HepG2 (cell line): Measurements from ENCODE around the gene HSPA1B. TPM values are rescaled to one million over a fixed set of nuclear protein-coding genes. Genes with fewer than 3 reads are reported as not detected.

Experiments used
- HMGXB4 ChIP-seq, 2 experiments: sonication (generic) in 1 of 2; formaldehyde crosslinking in 1 of 2; IDR thresholded peaks; 2 replicates each; pipeline versions ENCODE4 v1.4.0 to v1.6.1; 2018 to 2020; ENCODE audit warnings: missing genetic modification reagents in 2 of 2, borderline replicate concordance in 1 of 2, low read depth in 1 of 2, mild to moderate bottlenecking in 1 of 2, missing biosample characterization in 1 of 2
- HNRNPL ChIP-seq: fragments of 200-400 bp; formaldehyde crosslinking; IDR thresholded peaks from 2 replicates; pipeline ENCODE4 v1.6.1; 2017; ENCODE audit warnings: mild to moderate bottlenecking, low read depth, low read length
- HNRNPLL ChIP-seq: fragments of 200-400 bp; formaldehyde crosslinking; IDR thresholded peaks from 2 replicates; pipeline ENCODE4 v1.6.1; 2017; ENCODE audit warnings: mild to moderate bottlenecking, low read depth, low read length; ENCODE audit not compliant: poor library complexity, severe bottlenecking
- SETDB1 ChIP-seq: sonication (generic); formaldehyde crosslinking; IDR thresholded peaks from 2 replicates; pipeline ENCODE4 v1.5.1; 2020; ENCODE audit warnings: missing genetic modification reagents, mild to moderate bottlenecking, borderline replicate concordance
- ZBTB38 ChIP-seq: sonication (generic); formaldehyde crosslinking; IDR thresholded peaks from 2 replicates; pipeline ENCODE4 v1.5.1; 2020; ENCODE audit warnings: mild to moderate bottlenecking, missing genetic modification reagents
- ZFP36L2 ChIP-seq: sonication (generic); formaldehyde crosslinking; IDR thresholded peaks from 2 replicates; pipeline ENCODE4 v1.4.0; 2020; ENCODE audit warnings: missing genetic modification reagents
- ZNF225 ChIP-seq: sonication (generic); formaldehyde crosslinking; IDR thresholded peaks from 2 replicates; pipeline ENCODE4 v1.4.0; 2020; ENCODE audit warnings: mild to moderate bottlenecking, missing genetic modification reagents
- ZNF34 ChIP-seq: sonication (generic); formaldehyde crosslinking; IDR thresholded peaks from 2 replicates; pipeline ENCODE4 v1.4.0; 2020; ENCODE audit warnings: mild to moderate bottlenecking, missing genetic modification reagents, borderline replicate concordance
- ZNF383 ChIP-seq: sonication (generic); formaldehyde crosslinking; IDR thresholded peaks from 2 replicates; pipeline ENCODE4 v1.4.0; 2020; ENCODE audit warnings: missing genetic modification reagents, mild to moderate bottlenecking, borderline replicate concordance
- ZNF512 ChIP-seq: sonication (generic); formaldehyde crosslinking; IDR thresholded peaks from 2 replicates; pipeline ENCODE4 v1.4.0; 2020; ENCODE audit warnings: mild to moderate bottlenecking, missing genetic modification reagents
- ZNF629 ChIP-seq: sonication (generic); formaldehyde crosslinking; conservative IDR thresholded peaks from 2 replicates; pipeline ENCODE4 v1.5.0; 2020; ENCODE audit warnings: missing genetic modification reagents
- ZNF691 ChIP-seq: sonication (generic); formaldehyde crosslinking; IDR thresholded peaks from 2 replicates; pipeline ENCODE4 v1.4.0; 2020; ENCODE audit warnings: missing genetic modification reagents, low read depth, mild to moderate bottlenecking, borderline replicate concordance
- ZNF747 ChIP-seq: sonication (generic); formaldehyde crosslinking; IDR thresholded peaks from 2 replicates; pipeline ENCODE4 v1.8.1; 2023; ENCODE audit warnings: missing genetic modification reagents, mild to moderate bottlenecking, borderline replicate concordance
- ZNF850 ChIP-seq: sonication (generic); formaldehyde crosslinking; conservative IDR thresholded peaks from 2 replicates; pipeline ENCODE4 v1.9.0; 2021; ENCODE audit warnings: mild to moderate bottlenecking, missing genetic modification reagents
- polyA plus RNA-seq, 8 experiments: library from polyadenylated mRNA; depleted of rRNA in 3 of 8; stranded (reverse) in 7 of 8; unstranded in 1 of 8; fragments of >200 nt; fragmentation: Illumina TruSeq in 4 of 8; extraction: Trizol in 4 of 8; gene quantifications; 2 replicates each; pipeline versions ENCODE4 v1.2.1 to v1.2.3, GENCODE V29; 2011 to 2016; ENCODE audit warnings: low read depth in 4 of 8, missing spikeins in 1 of 8, mixed read lengths in 1 of 8; ENCODE audit not compliant: insufficient read depth in 1 of 8
- total RNA-seq, 5 experiments: library from RNA; depleted of rRNA; stranded (reverse); fragments of >200 nt; fragmentation: Illumina TruSeq; extraction: Trizol; gene quantifications; 2 replicates each; pipeline ENCODE4 v1.2.3, GENCODE V29; 2016; ENCODE audit warnings: low read depth in 1 of 5
- TF ChIP-seq, protein P1 (sequence below): sonication (generic); formaldehyde crosslinking; IDR thresholded peaks from 2 replicates; pipeline ENCODE4 v1.5.0; 2020; ENCODE audit warnings: missing genetic modification reagents

The HSPA1B gene
- total and polyA plus RNA-seq, 2 of the 13 experiments (the other 11 are each of a cell fraction or from before 2014, with no cell fraction given): 26.0 to 186 TPM

DNA sequence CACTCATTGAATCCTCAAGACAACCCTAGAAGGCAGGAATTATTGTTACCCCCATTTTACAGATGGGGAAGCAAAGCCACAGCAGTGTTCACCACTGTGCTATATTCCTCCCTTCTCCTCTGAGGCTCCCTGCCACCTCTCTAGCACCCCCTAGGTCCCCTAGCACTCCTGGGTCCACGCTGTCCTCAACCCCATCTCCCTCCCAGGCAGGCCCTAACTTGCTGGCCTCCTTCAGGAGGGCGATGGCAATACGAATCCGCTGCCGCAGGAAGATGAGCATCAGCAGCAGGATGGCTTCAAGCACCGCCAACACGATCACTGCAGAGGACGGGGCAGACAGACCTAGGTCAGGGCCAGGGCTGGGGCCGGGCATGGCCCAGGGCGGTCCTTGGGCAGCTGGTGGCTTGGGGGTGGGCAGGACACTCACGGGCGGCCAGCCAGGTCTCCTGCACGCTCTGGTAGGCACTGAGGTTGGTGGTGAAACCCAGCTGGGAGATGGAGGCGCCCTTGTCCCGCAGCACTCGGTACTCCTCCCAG lies 42.9 kb downstream of the HSPA1B start (continued):
- TF ChIP-seq ZNF747 (CRISPR knock-in tag) (no peak), ZBTB38 (CRISPR knock-in tag) (peak; percentile 74; the same call in 1 of the 2 replicates), HMGXB4 (CRISPR knock-in tag; IDR thresholded peaks at IDR 0.05; ENCODE audit: borderline replicate concordance in 1 of 2, low read depth in 1 of 2) (peak in 1 of 2 experiments; percentile 43; a peak in 1 of 4 replicates), HNRNPLL (peak; percentile 36), ZNF383 (CRISPR knock-in tag) (0 out of 2 replicates have a peak, but pooled peaks have one; percentile 41), ZFP36L2 (no peak), SETDB1 (no peak), ZNF850 (no peak), ZNF691 (CRISPR knock-in tag) (no peak), ZNF629 (CRISPR knock-in tag) (peak; percentile 95), ZNF512 (CRISPR knock-in tag) (no peak), HNRNPL (peak; percentile 77; the same call in 1 of the 2 replicates), ZNF34 (CRISPR knock-in tag) (0 out of 2 replicates have a peak, but pooled peaks have one; percentile 46), ZNF225 (CRISPR knock-in tag) (peak; percentile 65; the same call in 1 of the 2 replicates)
- TF ChIP-seq, protein P1, sequence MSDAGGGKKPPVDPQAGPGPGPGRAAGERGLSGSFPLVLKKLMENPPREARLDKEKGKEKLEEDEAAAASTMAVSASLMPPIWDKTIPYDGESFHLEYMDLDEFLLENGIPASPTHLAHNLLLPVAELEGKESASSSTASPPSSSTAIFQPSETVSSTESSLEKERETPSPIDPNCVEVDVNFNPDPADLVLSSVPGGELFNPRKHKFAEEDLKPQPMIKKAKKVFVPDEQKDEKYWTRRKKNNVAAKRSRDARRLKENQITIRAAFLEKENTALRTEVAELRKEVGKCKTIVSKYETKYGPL (CRISPR knock-in tag): no peak
